Measurements from ENCODE around the gene MTO1. TPM values are rescaled to one million over a fixed set of nuclear protein-coding genes. Genes with fewer than 3 reads are reported as not detected.
"Not testable (repeated sequence)": the region's sequence is repeated elsewhere in the genome, so short reads cannot be mapped to it uniquely, and the experiment has no call there.

MTO1 gene
- total and polyA plus RNA-seq, 7 donors = 15.9 to 25.9 (median 20.2) TPM

- peaks cover 7% of the 10 kb centered on the region for H3K4me1 ChIP-seq
- no peak overlapping the region for H3K4me3 ChIP-seq
- no peaks in the 10 kb centered on the region for H3K9me3 ChIP-seq
- no peaks in the 10 kb centered on the region for H3K36me3 ChIP-seq (ENCODE audit: insufficient read depth in 1 of 2, low read depth in 1 of 2)
- ATAC-seq = no peak
- H3K27me3 ChIP-seq (ENCODE audit: insufficient read depth in 3 of 3, low read length in 2 of 3) = peaks cover 0 to 13% (median 2%) of the 10 kb centered on the region in 3 donors
- H3K27ac ChIP-seq = no peak overlapping the region
- WGBS, 3 donors = 75 to 84% (median 78%) methylated on average over 3 of the region's 3 CpGs
- TF ChIP-seq CTCF (IDR thresholded peaks at IDR 0.05) = no peak
- intact Hi-C loops (cut with DNase I) = no loop called here
- DNase-seq = no peak
Observed at GRCh38 chr6:73455865-73456629, 5.5 kb upstream of the MTO1 start.

GRCh38 chr6:73459474-73459873 is 2.1 kb upstream of the MTO1 start:
- H3K27me3 ChIP-seq (ENCODE audit: insufficient read depth in 3 of 3, low read length in 2 of 3); H3K36me3 ChIP-seq (ENCODE audit: insufficient read depth in 1 of 2, low read depth in 1 of 2); ATAC-seq; H3K27ac ChIP-seq; intact Hi-C loops (cut with DNase I); H3K4me3 ChIP-seq; DNase-seq; H3K9me3 ChIP-seq: not testable (repeated sequence)
- H3K4me1 ChIP-seq = peaks cover 10% of the 10 kb centered on the region
- WGBS, 3 donors = 68 to 73% (median 71%) methylated on average over 7 of the region's 7 CpGs

GRCh38 chr6:73460056-73460455 is 1.5 kb upstream of the MTO1 start:
- no peak for TF ChIP-seq CTCF (IDR thresholded peaks at IDR 0.05)
- Histone ChIP-seq H3K9me3 (no peaks in the 10 kb centered on the region), H3K36me3 (ENCODE audit: insufficient read depth in 1 of 2, low read depth in 1 of 2) (peaks cover 0 to 9% of the 10 kb centered on the region in 2 donors), H3K27me3 (ENCODE audit: insufficient read depth in 3 of 3, low read length in 2 of 3) (no peaks in the 10 kb centered on the region), H3K27ac (no peak overlapping the region), H3K4me1 (peaks cover 10% of the 10 kb centered on the region), H3K4me3 (no peak overlapping the region)
- DNase-seq = no peak
- no peak for ATAC-seq
- 60 to 70% (median 69%) methylated on average over 5 of the region's 5 CpGs for WGBS, 3 donors
- intact Hi-C loops (cut with DNase I) = no loop called here

- no peak for DNase-seq
- intact Hi-C loops (cut with DNase I) = no loop called here
- Histone ChIP-seq H3K27ac (no peak overlapping the region), H3K4me1 (no peaks in the 10 kb centered on the region), H3K4me3 (no peak overlapping the region), H3K9me3 (no peaks in the 10 kb centered on the region), H3K36me3 (ENCODE audit: insufficient read depth in 1 of 2, low read depth in 1 of 2) (peaks cover 19 to 99% of the 10 kb centered on the region in 2 donors), H3K27me3 (ENCODE audit: insufficient read depth in 3 of 3, low read length in 2 of 3) (no peaks in the 10 kb centered on the region)
- TF ChIP-seq CTCF (IDR thresholded peaks at IDR 0.05) = no peak
- ATAC-seq = no peak
- 82 to 84% (median 84%) methylated on average over 2 of the region's 2 CpGs for WGBS, 3 donors
Observed at GRCh38 chr6:73471686-73472290, 10.3 kb downstream of the MTO1 start.

- Histone ChIP-seq H3K9me3 (no peaks in the 10 kb centered on the region), H3K27me3 (ENCODE audit: insufficient read depth in 3 of 3, low read length in 2 of 3) (no peaks in the 10 kb centered on the region), H3K27ac (no peak overlapping the region), H3K4me1 (no peaks in the 10 kb centered on the region), H3K36me3 (ENCODE audit: insufficient read depth in 1 of 2, low read depth in 1 of 2) (peaks cover 20 to 98% of the 10 kb centered on the region in 2 donors), H3K4me3 (no peak overlapping the region)
- intact Hi-C loops (cut with DNase I) = no loop called here
- TF ChIP-seq CTCF (IDR thresholded peaks at IDR 0.05) = no peak
- DNase-seq (no peak), ATAC-seq (no peak)
- 95 to 97% (median 96%) methylated on average over 10 of the region's 10 CpGs for WGBS, 3 donors
Observed at GRCh38 chr6:73476723-73477122, 15.2 kb downstream of the MTO1 start.
